ENCODE results near the gene NIP7.

NIP7 gene

GRCh38 chr16:69313469-69313868, 26.1 kb upstream of the NIP7 start:
- Histone ChIP-seq H3K4me2 (ENCODE audit: low read length) (no peak overlapping the region), H3K79me2 (ENCODE audit: control insufficient read depth, low read length) (peaks cover 60% of the 10 kb centered on the region), H3K27me3 (ENCODE audit: control insufficient read depth, low read length) (no peaks in the 10 kb centered on the region), H3K9me3 (ENCODE audit: control insufficient read depth, insufficient read depth, low read length) (no peaks in the 10 kb centered on the region), H3K4me3 (ENCODE audit: low read length) (no peak overlapping the region), H3K36me3 (ENCODE audit: control insufficient read depth, low read length) (peaks cover 53% of the 10 kb centered on the region), H3K27ac (ENCODE audit: low read depth, low read length) (no peak overlapping the region), H3K4me1 (ENCODE audit: control insufficient read depth, low read length) (peaks cover 12% of the 10 kb centered on the region), H3K9me2 (replicated peaks; ENCODE audit: control insufficient read depth, low read length) (no peaks in the 10 kb centered on the region), H4K20me1 (ENCODE audit: control insufficient read depth, insufficient read depth, low read depth, low read length) (peaks cover 6% of the 10 kb centered on the region), H3F3A (ENCODE audit: control insufficient read depth, insufficient read depth) (peaks cover 6% of the 10 kb centered on the region; the same call in 1 of the 2 replicates)
- TF ChIP-seq CTCF (IDR thresholded peaks at IDR 0.05; ENCODE audit: low read depth, low read length, poor library complexity, severe bottlenecking) = no peak
- TF ChIP-seq EZH2phosphoT487 (IDR thresholded peaks at IDR 0.05; ENCODE audit: borderline replicate concordance, low read length) = no peak

GRCh38 chr16:69314534-69314933, 25.0 kb upstream of the NIP7 start:
- no peak overlapping the region for H3K27ac ChIP-seq (ENCODE audit: low read depth, low read length)
- no peaks in the 10 kb centered on the region for H3F3A ChIP-seq (ENCODE audit: control insufficient read depth, insufficient read depth)
- no peak overlapping the region for H3K4me2 ChIP-seq (ENCODE audit: low read length)
- no peaks in the 10 kb centered on the region for H3K9me2 ChIP-seq (replicated peaks; ENCODE audit: control insufficient read depth, low read length)
- H3K9me3 ChIP-seq (ENCODE audit: control insufficient read depth, insufficient read depth, low read length) = no peaks in the 10 kb centered on the region
- peaks cover 12% of the 10 kb centered on the region for H3K4me1 ChIP-seq (ENCODE audit: control insufficient read depth, low read length)
- peaks cover 6% of the 10 kb centered on the region for H4K20me1 ChIP-seq (ENCODE audit: control insufficient read depth, insufficient read depth, low read depth, low read length)
- peaks cover 64% of the 10 kb centered on the region for H3K36me3 ChIP-seq (ENCODE audit: control insufficient read depth, low read length)
- H3K79me2 ChIP-seq (ENCODE audit: control insufficient read depth, low read length) = peaks cover 60% of the 10 kb centered on the region
- H3K4me3 ChIP-seq (ENCODE audit: low read length) = no peak overlapping the region
- TF ChIP-seq EZH2phosphoT487 (IDR thresholded peaks at IDR 0.05; ENCODE audit: borderline replicate concordance, low read length) (no peak), CTCF (IDR thresholded peaks at IDR 0.05; ENCODE audit: low read depth, low read length, poor library complexity, severe bottlenecking) (no peak)
- H3K27me3 ChIP-seq (ENCODE audit: control insufficient read depth, low read length) = no peaks in the 10 kb centered on the region

- TF ChIP-seq EZH2phosphoT487 (IDR thresholded peaks at IDR 0.05; ENCODE audit: borderline replicate concordance, low read length) (no peak), CTCF (IDR thresholded peaks at IDR 0.05; ENCODE audit: low read depth, low read length, poor library complexity, severe bottlenecking) (no peak)
- no peaks in the 10 kb centered on the region for H3K27me3 ChIP-seq (ENCODE audit: control insufficient read depth, low read length)
- H3K9me3 ChIP-seq (ENCODE audit: control insufficient read depth, insufficient read depth, low read length) = no peaks in the 10 kb centered on the region
- no peak overlapping the region for H3K27ac ChIP-seq (ENCODE audit: low read depth, low read length)
- peaks cover 7% of the 10 kb centered on the region for H3K4me1 ChIP-seq (ENCODE audit: control insufficient read depth, low read length)
- no peak overlapping the region for H3K4me2 ChIP-seq (ENCODE audit: low read length)
- peaks cover 66% of the 10 kb centered on the region for H3K79me2 ChIP-seq (ENCODE audit: control insufficient read depth, low read length)
- H3K9me2 ChIP-seq (replicated peaks; ENCODE audit: control insufficient read depth, low read length) = no peaks in the 10 kb centered on the region
- H3K36me3 ChIP-seq (ENCODE audit: control insufficient read depth, low read length) = peaks cover 75% of the 10 kb centered on the region
- no peak overlapping the region for H3K4me3 ChIP-seq (ENCODE audit: low read length)
- H4K20me1 ChIP-seq (ENCODE audit: control insufficient read depth, insufficient read depth, low read depth, low read length) = peaks cover 6% of the 10 kb centered on the region
- no peaks in the 10 kb centered on the region for H3F3A ChIP-seq (ENCODE audit: control insufficient read depth, insufficient read depth)
Observed at GRCh38 chr16:69315486-69316311, 23.9 kb upstream of the NIP7 start.

Measured in DOHH2 (cell line).